ENCODE data around the gene TTR.

Gene TTR

GRCh38 chr18:31614044-31614443 is 22.4 kb downstream of the TTR start:
- no peak overlapping the region for H3K4me3 ChIP-seq (ENCODE audit: low read depth, low read length)
- no peak for TF ChIP-seq CTCF (IDR thresholded peaks at IDR 0.05; ENCODE audit: borderline replicate concordance, insufficient read depth, low read depth, low read length)

- no peak overlapping the region for H3K4me3 ChIP-seq (ENCODE audit: low read depth, low read length)
- TF ChIP-seq CTCF (IDR thresholded peaks at IDR 0.05; ENCODE audit: borderline replicate concordance, insufficient read depth, low read depth, low read length): no peak
Observed at GRCh38 chr18:31616586-31616985, 24.9 kb downstream of the TTR start.

GRCh38 chr18:31617031-31617717 is 25.5 kb downstream of the TTR start:
- TF ChIP-seq CTCF (IDR thresholded peaks at IDR 0.05; ENCODE audit: borderline replicate concordance, insufficient read depth, low read depth, low read length): no peak
- no peak overlapping the region for H3K4me3 ChIP-seq (ENCODE audit: low read depth, low read length)

GRCh38 chr18:31618801-31619200 is 27.1 kb downstream of the TTR start:
- TF ChIP-seq CTCF (IDR thresholded peaks at IDR 0.05; ENCODE audit: borderline replicate concordance, insufficient read depth, low read depth, low read length): no peak
- no peak overlapping the region for H3K4me3 ChIP-seq (ENCODE audit: low read depth, low read length)

- no peak overlapping the region for H3K4me3 ChIP-seq (ENCODE audit: low read depth, low read length)
- TF ChIP-seq CTCF (IDR thresholded peaks at IDR 0.05; ENCODE audit: borderline replicate concordance, insufficient read depth, low read depth, low read length): no peak
Observed at GRCh38 chr18:31619291-31619690, 27.6 kb downstream of the TTR start.

GRCh38 chr18:31624892-31625640 is 33.4 kb downstream of the TTR start:
- no peak for TF ChIP-seq CTCF (IDR thresholded peaks at IDR 0.05; ENCODE audit: borderline replicate concordance, insufficient read depth, low read depth, low read length)
- no peak overlapping the region for H3K4me3 ChIP-seq (ENCODE audit: low read depth, low read length)

GRCh38 chr18:31626409-31626808 is 34.7 kb downstream of the TTR start:
- no peak for TF ChIP-seq CTCF (IDR thresholded peaks at IDR 0.05; ENCODE audit: borderline replicate concordance, insufficient read depth, low read depth, low read length)

More at GRCh38 chr18:31626409-31626808, 34.7 kb downstream of the TTR start:
- H3K4me3 ChIP-seq (ENCODE audit: low read depth, low read length): no peak overlapping the region
